IMR-90 (cell line): ENCODE measurements around the gene RPP40. TPM values are rescaled to one million over a fixed set of nuclear protein-coding genes. Genes with fewer than 3 reads are reported as not detected.

Experiments used
- ATAC-seq: fragments of 200-7000 bp; cut with Tn5 transposase; 2 replicates; pipeline ENCODE4 v1.9.1; 2020; ENCODE audit warnings: low read depth, mild to moderate bottlenecking, moderate library complexity
- BruUV-seq: library from RNA; stranded (reverse); fragments of 400-500 nt; replicated peaks from 2 replicates; lab custom pipeline; 2021; lab: Mats Ljungman, UMichigan
- CTCF ChIA-PET: fragments of 300-600 bp; formaldehyde crosslinking; extraction: SDS; loops from one replicate; lab custom pipeline; 2021; ENCODE audit warnings: antibody characterized with exemption; lab: Yijun Ruan, JAX
- POLR2A ChIA-PET: fragments of 300-600 bp; sonication (Branson Sonifier 250); formaldehyde crosslinking; loops from one replicate; lab custom pipeline; 2022; ENCODE audit warnings: antibody characterized with exemption; ENCODE audit not compliant: unreplicated experiment; lab: Charles Lee
- DNase-seq: peaks from one replicate; pipeline ENCODE4 v3.0.0; 2013
- H2AFZ ChIP-seq: replicated peaks from 2 replicates; pipeline ENCODE3; 2013; ENCODE audit warnings: low read length, mild to moderate bottlenecking; ENCODE audit not compliant: poor library complexity
- H2AK5ac ChIP-seq: 2 replicates; pipeline ENCODE4 v1.6.1; 2013; ENCODE audit warnings: low read depth, low read length, inconsistent platforms
- H2AK9ac ChIP-seq: replicated peaks from 2 replicates; pipeline ENCODE3; 2013; ENCODE audit warnings: mild to moderate bottlenecking, low read depth, low read length, moderate library complexity; ENCODE audit not compliant: poor library complexity
- H2BK120ac ChIP-seq: 2 replicates; pipeline ENCODE4 v1.6.1; 2013; ENCODE audit warnings: low read depth, low read length, inconsistent platforms
- H2BK15ac ChIP-seq: 3 replicates; pipeline ENCODE4 v1.6.1; 2013; ENCODE audit warnings: low read depth, low read length, inconsistent platforms
- H2BK20ac ChIP-seq: 2 replicates; pipeline ENCODE4 v1.6.1; 2013; ENCODE audit warnings: low read depth, mild to moderate bottlenecking, inconsistent platforms, low read length, moderate library complexity
- H2BK5ac ChIP-seq: 2 replicates; pipeline ENCODE4 v1.6.1; 2013; ENCODE audit warnings: mild to moderate bottlenecking, low read depth, low read length, inconsistent platforms; ENCODE audit not compliant: poor library complexity, severe bottlenecking
- H3K14ac ChIP-seq: replicated peaks from 2 replicates; pipeline ENCODE4 v1.6.1; 2013; ENCODE audit warnings: low read depth, low read length, inconsistent platforms
- H3K18ac ChIP-seq: 2 replicates; pipeline ENCODE4 v1.6.1; 2013; ENCODE audit warnings: low read depth, low read length, control low read depth
- H3K23ac ChIP-seq: 2 replicates; pipeline ENCODE4 v1.6.1; 2013; ENCODE audit warnings: low read depth, low read length, inconsistent platforms
- H3K27ac ChIP-seq: 2 replicates; pipeline ENCODE4 v1.5.1; 2013; ENCODE audit warnings: mild to moderate bottlenecking, control low read depth, low read length; ENCODE audit not compliant: insufficient read depth
- H3K27me3 ChIP-seq: 2 replicates; pipeline ENCODE4 v1.6.1; 2013; ENCODE audit warnings: low read length; ENCODE audit not compliant: control insufficient read depth, insufficient read depth
- H3K36me3 ChIP-seq: 2 replicates; pipeline ENCODE4 v1.6.1; 2013; ENCODE audit warnings: low read length, mixed read lengths; ENCODE audit not compliant: control insufficient read depth, insufficient read depth
- H3K4ac ChIP-seq: 2 replicates; pipeline ENCODE4 v1.6.1; 2013; ENCODE audit warnings: low read depth, low read length, inconsistent platforms
- H3K4me1 ChIP-seq: 2 replicates; pipeline ENCODE4 v1.6.1; 2013; ENCODE audit warnings: low read length, mixed read lengths; ENCODE audit not compliant: control insufficient read depth, insufficient read depth
- H3K4me2 ChIP-seq: 2 replicates; pipeline ENCODE4 v1.6.1; 2013; ENCODE audit warnings: low read depth, mild to moderate bottlenecking, control low read depth, low read length, moderate library complexity
- H3K4me3 ChIP-seq: 2 replicates; pipeline ENCODE4 v1.5.1; 2013; ENCODE audit warnings: low read depth, mild to moderate bottlenecking, control low read depth, low read length, moderate library complexity; ENCODE audit not compliant: insufficient read depth
- H3K56ac ChIP-seq: 2 replicates; pipeline ENCODE4 v1.6.1; 2013; ENCODE audit warnings: low read length, inconsistent platforms; ENCODE audit not compliant: insufficient read depth; ENCODE audit errors: extremely low read depth
- H3K79me1 ChIP-seq, 2 experiments: 2 replicates each; pipeline ENCODE4 v1.6.1; 2013; ENCODE audit warnings: low read length in 2 of 2, inconsistent platforms in 1 of 2, low read depth in 1 of 2
- H3K9ac ChIP-seq: 2 replicates; pipeline ENCODE4 v1.6.1; 2013; ENCODE audit warnings: low read depth, low read length, control low read depth
- H3K9me1 ChIP-seq: 2 replicates; pipeline ENCODE4 v1.6.1; 2013; ENCODE audit warnings: low read length, inconsistent platforms; ENCODE audit not compliant: insufficient read depth
- H3K9me3 ChIP-seq: 2 replicates; pipeline ENCODE4 v1.6.1; 2013; ENCODE audit warnings: low read length; ENCODE audit not compliant: control insufficient read depth, insufficient read depth
- H4K20me1 ChIP-seq: 2 replicates; pipeline ENCODE4 v1.6.1; 2013; ENCODE audit warnings: low read length, inconsistent platforms; ENCODE audit not compliant: insufficient read depth
- H4K5ac ChIP-seq: 2 replicates; pipeline ENCODE4 v1.6.1; 2013; ENCODE audit warnings: mild to moderate bottlenecking, low read depth, low read length, control low read depth
- H4K8ac ChIP-seq, 2 experiments: 2 replicates each; pipeline ENCODE4 v1.6.1; 2013; ENCODE audit warnings: low read depth in 2 of 2, low read length in 2 of 2, control low read depth in 1 of 2, inconsistent platforms in 1 of 2
- H4K91ac ChIP-seq: 2 replicates; pipeline ENCODE4 v1.6.1; 2013; ENCODE audit warnings: low read depth, low read length, inconsistent platforms; ENCODE audit not compliant: insufficient read depth
- BHLHE40 ChIP-seq: fragments of 150-350 bp; IDR thresholded peaks from 2 replicates; pipeline ENCODE4 v1.6.1; 2016; ENCODE audit warnings: mild to moderate bottlenecking, low read depth, low read length
- FOS ChIP-seq: fragments of 150-350 bp; IDR thresholded peaks from 2 replicates; pipeline ENCODE4 v1.6.1; 2016; ENCODE audit warnings: low read depth, low read length
- MAFK ChIP-seq: IDR thresholded peaks from 2 replicates; pipeline ENCODE4 v1.6.1; 2012; ENCODE audit warnings: low read depth, low read length, improper control_type of control experiment
- MAZ ChIP-seq: IDR thresholded peaks from 2 replicates; pipeline ENCODE4 v1.6.1; 2012; ENCODE audit warnings: low read depth, mild to moderate bottlenecking, low read length, improper control_type of control experiment, moderate library complexity, borderline replicate concordance
- MXI1 ChIP-seq: IDR thresholded peaks from 2 replicates; pipeline ENCODE4 v1.6.1; 2012; ENCODE audit warnings: low read depth, mild to moderate bottlenecking, low read length, moderate library complexity, borderline replicate concordance
- POLR2A ChIP-seq: IDR thresholded peaks from 2 replicates; pipeline ENCODE4 v1.6.1; 2012; ENCODE audit warnings: mild to moderate bottlenecking, low read depth, low read length
- RAD21 ChIP-seq: IDR thresholded peaks from 2 replicates; pipeline ENCODE4 v1.6.1; 2012; ENCODE audit warnings: low read length, improper control_type of control experiment
- RCOR1 ChIP-seq: IDR thresholded peaks from 2 replicates; pipeline ENCODE4 v1.6.1; 2012; ENCODE audit warnings: mild to moderate bottlenecking, low read length, improper control_type of control experiment; ENCODE audit not compliant: insufficient replicate concordance
- RFX5 ChIP-seq: IDR thresholded peaks from 2 replicates; pipeline ENCODE4 v1.8.0; 2012; ENCODE audit warnings: low read depth, mild to moderate bottlenecking, low read length, moderate library complexity
- SMC3 ChIP-seq: fragments of 150-350 bp; IDR thresholded peaks from 2 replicates; pipeline ENCODE4 v1.6.1; 2016; ENCODE audit warnings: low read depth, mild to moderate bottlenecking, antibody characterized with exemption, low read length, moderate library complexity
- WGBS, 2 experiments: methylation state at CpG; one replicate each; pipeline versions ENCODE4 v1.1.5 to v1.1.7; 2013; ENCODE audit warnings: missing lambda C conversion rate in 2 of 2; ENCODE audit not compliant: insufficient read length in 1 of 2; ENCODE audit errors: extremely low coverage in 2 of 2; 5-methylcytosine and 5-hydroxymethylcytosine counted together
- dilution Hi-C: fragments of 300-500 bp; cut with HindIII; formaldehyde crosslinking; loops from one replicate; pipeline ENCODE4 v1.14.3; 2018; ENCODE audit warnings: low sequenced_read_pairs; ENCODE audit not compliant: unreplicated experiment
- in situ Hi-C: fragments of 300-500 bp; cut with MboI; formaldehyde crosslinking; loops from 3 replicates; pipeline ENCODE4 v1.14.3; 2019; ENCODE audit warnings: low sequenced_read_pairs, inconsistent platforms, mixed read lengths
- intact Hi-C: fragments of 100-400 bp; cut with micrococcal nuclease; formaldehyde crosslinking; loops from 2 replicates; pipeline ENCODE4 v1.10.0; 2022
- polyA plus RNA-seq, 3 experiments: library from polyadenylated mRNA; depleted of rRNA; stranded (reverse); fragments of >200 nt; gene quantifications; 2 replicates each; pipeline ENCODE4 v1.2.3, GENCODE V29; 2012; ENCODE audit warnings: low replicate concordance in 1 of 3
- total RNA-seq: library from RNA; depleted of rRNA; stranded (reverse); fragments of >200 nt; gene quantifications from 2 replicates; pipeline ENCODE4 v1.2.3, GENCODE V29; 2012
- TF ChIP-seq, protein P1 (sequence below): fragments of 150-350 bp; IDR thresholded peaks from 2 replicates; pipeline ENCODE4 v1.6.1; 2016; ENCODE audit warnings: low read depth, mild to moderate bottlenecking, low read length, moderate library complexity, borderline replicate concordance
- TF ChIP-seq, protein P2 (sequence below): fragments of 150-350 bp; IDR thresholded peaks from 2 replicates; pipeline ENCODE4 v1.6.1; 2017; ENCODE audit warnings: mild to moderate bottlenecking, antibody characterized with exemption, low read length, low read depth
- TF ChIP-seq, protein P3 (sequence below): conservative IDR thresholded peaks from 2 replicates; pipeline ENCODE4 v1.5.1; 2012; ENCODE audit warnings: mild to moderate bottlenecking, low read depth, low read length, improper control_type of control experiment

RPP40 gene
- total and polyA plus RNA-seq, 2 of the 4 experiments (the other 2 are of a cell fraction), result 8.1 to 22.2 TPM

GRCh38 chr6:4987432-4987831 lies 16.4 kb downstream of the RPP40 start:
- Histone ChIP-seq H2BK120ac (no peak overlapping the region), H3K4me2 (no peak overlapping the region), H3K4me3 (no peak overlapping the region), H3K23ac (no peak overlapping the region), H3K56ac (no peak overlapping the region), H2BK15ac (no peak overlapping the region), H4K20me1 (no peaks in the 10 kb centered on the region; the same call in 1 of the 2 replicates), H3K27ac (no peak overlapping the region), H3K14ac (no peak overlapping the region), H3K36me3 (no peaks in the 10 kb centered on the region), H3K27me3 (no peaks in the 10 kb centered on the region; the same call in 1 of the 2 replicates), H4K91ac (no peak overlapping the region), H4K8ac (no peak overlapping the region), H3K4me1 (peaks cover 3% of the 10 kb centered on the region), H2BK20ac (no peak overlapping the region), H3K4ac (no peak overlapping the region), H3K18ac (no peak overlapping the region), H3K9me1 (no peaks in the 10 kb centered on the region), H3K9me3 (no peaks in the 10 kb centered on the region), H2AK5ac (no peak overlapping the region), H3K9ac (no peak overlapping the region), H2AFZ (no peak overlapping the region), H2BK5ac (no peak overlapping the region), H3K79me1 (no peaks in the 10 kb centered on the region), H2AK9ac (no peak overlapping the region), H4K5ac (no peak overlapping the region)
- ChIA-PET POLR2A (no interaction called here), CTCF (no interaction called here)
- in situ Hi-C loops (no loop called here), dilution Hi-C loops (no loop called here), intact Hi-C loops (no loop called here)
- no peak for TF ChIP-seq RFX5
- TF ChIP-seq MAZ, result no peak
- no peak for TF ChIP-seq RAD21
- TF ChIP-seq, protein P1, sequence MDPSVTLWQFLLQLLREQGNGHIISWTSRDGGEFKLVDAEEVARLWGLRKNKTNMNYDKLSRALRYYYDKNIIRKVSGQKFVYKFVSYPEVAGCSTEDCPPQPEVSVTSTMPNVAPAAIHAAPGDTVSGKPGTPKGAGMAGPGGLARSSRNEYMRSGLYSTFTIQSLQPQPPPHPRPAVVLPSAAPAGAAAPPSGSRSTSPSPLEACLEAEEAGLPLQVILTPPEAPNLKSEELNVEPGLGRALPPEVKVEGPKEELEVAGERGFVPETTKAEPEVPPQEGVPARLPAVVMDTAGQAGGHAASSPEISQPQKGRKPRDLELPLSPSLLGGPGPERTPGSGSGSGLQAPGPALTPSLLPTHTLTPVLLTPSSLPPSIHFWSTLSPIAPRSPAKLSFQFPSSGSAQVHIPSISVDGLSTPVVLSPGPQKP, result no peak
- no peak for TF ChIP-seq BHLHE40
- TF ChIP-seq SMC3, result no peak
- TF ChIP-seq, protein P2, sequence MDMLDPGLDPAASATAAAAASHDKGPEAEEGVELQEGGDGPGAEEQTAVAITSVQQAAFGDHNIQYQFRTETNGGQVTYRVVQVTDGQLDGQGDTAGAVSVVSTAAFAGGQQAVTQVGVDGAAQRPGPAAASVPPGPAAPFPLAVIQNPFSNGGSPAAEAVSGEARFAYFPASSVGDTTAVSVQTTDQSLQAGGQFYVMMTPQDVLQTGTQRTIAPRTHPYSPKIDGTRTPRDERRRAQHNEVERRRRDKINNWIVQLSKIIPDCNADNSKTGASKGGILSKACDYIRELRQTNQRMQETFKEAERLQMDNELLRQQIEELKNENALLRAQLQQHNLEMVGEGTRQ, result no peak
- no peak for TF ChIP-seq FOS
- TF ChIP-seq, protein P3, sequence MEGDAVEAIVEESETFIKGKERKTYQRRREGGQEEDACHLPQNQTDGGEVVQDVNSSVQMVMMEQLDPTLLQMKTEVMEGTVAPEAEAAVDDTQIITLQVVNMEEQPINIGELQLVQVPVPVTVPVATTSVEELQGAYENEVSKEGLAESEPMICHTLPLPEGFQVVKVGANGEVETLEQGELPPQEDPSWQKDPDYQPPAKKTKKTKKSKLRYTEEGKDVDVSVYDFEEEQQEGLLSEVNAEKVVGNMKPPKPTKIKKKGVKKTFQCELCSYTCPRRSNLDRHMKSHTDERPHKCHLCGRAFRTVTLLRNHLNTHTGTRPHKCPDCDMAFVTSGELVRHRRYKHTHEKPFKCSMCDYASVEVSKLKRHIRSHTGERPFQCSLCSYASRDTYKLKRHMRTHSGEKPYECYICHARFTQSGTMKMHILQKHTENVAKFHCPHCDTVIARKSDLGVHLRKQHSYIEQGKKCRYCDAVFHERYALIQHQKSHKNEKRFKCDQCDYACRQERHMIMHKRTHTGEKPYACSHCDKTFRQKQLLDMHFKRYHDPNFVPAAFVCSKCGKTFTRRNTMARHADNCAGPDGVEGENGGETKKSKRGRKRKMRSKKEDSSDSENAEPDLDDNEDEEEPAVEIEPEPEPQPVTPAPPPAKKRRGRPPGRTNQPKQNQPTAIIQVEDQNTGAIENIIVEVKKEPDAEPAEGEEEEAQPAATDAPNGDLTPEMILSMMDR, result no peak
- no peak for TF ChIP-seq POLR2A
- no peak for TF ChIP-seq MAFK
- TF ChIP-seq RCOR1, result no peak
- TF ChIP-seq MXI1, result no peak
- DNase-seq (no peak), ATAC-seq (no peak)
- BruUV-seq, result no TSS peak
- WGBS, 2 experiments, result 29% methylated on average over 1 of the region's 4 CpGs; no CpG with 5 or more reads in 1 of the 2 experiments
